ENCODE measurements around the gene SERTAD1.

Gene SERTAD1, protein sequence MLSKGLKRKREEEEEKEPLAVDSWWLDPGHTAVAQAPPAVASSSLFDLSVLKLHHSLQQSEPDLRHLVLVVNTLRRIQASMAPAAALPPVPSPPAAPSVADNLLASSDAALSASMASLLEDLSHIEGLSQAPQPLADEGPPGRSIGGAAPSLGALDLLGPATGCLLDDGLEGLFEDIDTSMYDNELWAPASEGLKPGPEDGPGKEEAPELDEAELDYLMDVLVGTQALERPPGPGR

DNA sequence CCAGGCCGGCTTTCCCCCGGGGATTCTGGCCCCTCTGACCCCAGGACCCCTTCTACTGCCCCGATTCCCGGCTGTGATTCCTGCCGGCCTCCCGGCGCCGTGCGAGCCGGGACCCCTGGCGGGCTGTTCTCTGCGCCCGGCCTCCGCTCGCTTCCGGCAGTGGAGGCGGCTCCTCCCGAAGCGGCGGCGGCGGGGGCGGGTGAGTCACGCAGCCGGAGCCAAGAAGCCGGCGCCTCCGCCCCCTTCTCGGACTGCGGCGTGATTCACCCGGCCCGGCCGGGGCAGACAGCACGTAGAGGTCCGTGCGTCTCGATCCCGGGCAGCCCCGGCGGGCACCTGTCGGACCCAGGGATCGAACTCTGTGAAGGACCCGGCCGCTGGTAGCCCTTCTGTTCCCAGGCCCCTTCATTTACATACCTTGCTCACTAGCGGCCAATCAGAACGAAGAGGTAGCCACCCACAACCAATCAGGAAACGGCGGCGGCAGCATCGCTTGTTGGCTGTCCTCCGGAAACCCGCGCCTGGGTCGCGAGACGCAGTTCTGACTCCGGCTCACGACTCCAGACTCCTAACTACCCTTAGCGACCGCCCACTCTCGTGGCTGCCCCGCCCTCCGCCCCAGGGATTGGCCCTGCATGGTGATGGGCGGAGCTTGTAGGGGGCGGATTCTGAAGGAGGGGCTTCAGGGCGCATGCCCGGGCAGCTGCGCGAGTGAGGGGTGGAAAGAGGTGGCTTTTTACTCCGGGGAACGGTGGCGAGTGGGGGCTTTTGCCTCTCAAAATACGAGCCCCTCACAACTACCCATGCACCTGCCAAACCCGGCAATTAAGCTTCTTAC, at the start of gene SERTAD1:
SERTAD1 (minus strand) TSS at position 543 of the 838 bp plus-strand sequence. CDS start 2,446 bp downstream, outside the sequence.
- Histone ChIP-seq H3K27me3 (ENCODE audit: control insufficient read depth, low read length) (no peaks in the 10 kb centered on the region), H3K4me2 (ENCODE audit: low read length) (peak within 1 kb of the TSS; percentile 100), H3K4me3 (ENCODE audit: low read length) (peak within 1 kb of the TSS; percentile 99), H4K20me1 (ENCODE audit: control insufficient read depth, insufficient read depth, low read depth, low read length) (no peaks in the 10 kb centered on the region), H3K79me2 (ENCODE audit: control insufficient read depth, low read length) (peaks cover 13% of the 10 kb centered on the region), H3K9me3 (ENCODE audit: control insufficient read depth, insufficient read depth, low read length) (no peaks in the 10 kb centered on the region), H3K4me1 (ENCODE audit: control insufficient read depth, low read length) (peaks cover 29% of the 10 kb centered on the region), H3K9me2 (replicated peaks; ENCODE audit: control insufficient read depth, low read length) (no peaks in the 10 kb centered on the region), H3K27ac (ENCODE audit: low read depth, low read length) (peak within 1 kb of the TSS; percentile 71), H3F3A (ENCODE audit: control insufficient read depth, insufficient read depth) (peaks cover 6% of the 10 kb centered on the region), H3K36me3 (ENCODE audit: control insufficient read depth, low read length) (peaks cover 12% of the 10 kb centered on the region)
- TF ChIP-seq, protein P1, sequence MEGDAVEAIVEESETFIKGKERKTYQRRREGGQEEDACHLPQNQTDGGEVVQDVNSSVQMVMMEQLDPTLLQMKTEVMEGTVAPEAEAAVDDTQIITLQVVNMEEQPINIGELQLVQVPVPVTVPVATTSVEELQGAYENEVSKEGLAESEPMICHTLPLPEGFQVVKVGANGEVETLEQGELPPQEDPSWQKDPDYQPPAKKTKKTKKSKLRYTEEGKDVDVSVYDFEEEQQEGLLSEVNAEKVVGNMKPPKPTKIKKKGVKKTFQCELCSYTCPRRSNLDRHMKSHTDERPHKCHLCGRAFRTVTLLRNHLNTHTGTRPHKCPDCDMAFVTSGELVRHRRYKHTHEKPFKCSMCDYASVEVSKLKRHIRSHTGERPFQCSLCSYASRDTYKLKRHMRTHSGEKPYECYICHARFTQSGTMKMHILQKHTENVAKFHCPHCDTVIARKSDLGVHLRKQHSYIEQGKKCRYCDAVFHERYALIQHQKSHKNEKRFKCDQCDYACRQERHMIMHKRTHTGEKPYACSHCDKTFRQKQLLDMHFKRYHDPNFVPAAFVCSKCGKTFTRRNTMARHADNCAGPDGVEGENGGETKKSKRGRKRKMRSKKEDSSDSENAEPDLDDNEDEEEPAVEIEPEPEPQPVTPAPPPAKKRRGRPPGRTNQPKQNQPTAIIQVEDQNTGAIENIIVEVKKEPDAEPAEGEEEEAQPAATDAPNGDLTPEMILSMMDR (IDR thresholded peaks at IDR 0.05; ENCODE audit: low read depth, low read length, poor library complexity, severe bottlenecking) = peak; percentile 86
- no peak for TF ChIP-seq EZH2phosphoT487 (IDR thresholded peaks at IDR 0.05; ENCODE audit: borderline replicate concordance, low read length)

DNA sequence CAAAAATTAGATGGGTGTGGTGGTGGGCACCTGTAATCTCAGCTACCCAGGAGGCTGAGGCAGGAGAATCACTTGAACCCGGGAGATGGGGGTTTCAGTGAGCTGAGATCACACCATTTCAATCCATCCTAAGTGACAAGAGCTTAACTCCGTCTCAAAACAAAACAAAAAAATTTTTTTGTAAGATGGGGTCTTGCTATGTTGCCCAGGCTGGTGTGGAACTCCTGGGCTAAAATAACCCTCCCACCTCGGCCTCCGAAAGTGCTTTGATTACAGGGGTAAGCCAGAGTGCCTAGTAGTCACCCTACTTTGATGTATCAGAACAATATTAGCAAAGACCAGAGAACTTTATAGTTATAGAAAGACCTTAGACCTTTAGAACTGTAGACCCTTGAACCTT, 48.9 kb upstream of the SERTAD1 start:
- Histone ChIP-seq H3K4me3 (ENCODE audit: low read length) (no peak overlapping the region), H3K4me1 (ENCODE audit: control insufficient read depth, low read length) (no peaks in the 10 kb centered on the region), H3K4me2 (ENCODE audit: low read length) (no peak overlapping the region), H3K79me2 (ENCODE audit: control insufficient read depth, low read length) (no peaks in the 10 kb centered on the region), H3F3A (ENCODE audit: control insufficient read depth, insufficient read depth) (no peaks in the 10 kb centered on the region), H3K9me3 (ENCODE audit: control insufficient read depth, insufficient read depth, low read length) (no peaks in the 10 kb centered on the region), H3K27me3 (ENCODE audit: control insufficient read depth, low read length) (no peaks in the 10 kb centered on the region), H3K27ac (ENCODE audit: low read depth, low read length) (no peak overlapping the region), H4K20me1 (ENCODE audit: control insufficient read depth, insufficient read depth, low read depth, low read length) (no peaks in the 10 kb centered on the region), H3K36me3 (ENCODE audit: control insufficient read depth, low read length) (no peaks in the 10 kb centered on the region), H3K9me2 (replicated peaks; ENCODE audit: control insufficient read depth, low read length) (no peaks in the 10 kb centered on the region)
- TF ChIP-seq EZH2phosphoT487 (IDR thresholded peaks at IDR 0.05; ENCODE audit: borderline replicate concordance, low read length) = no peak
- TF ChIP-seq, protein P1 (IDR thresholded peaks at IDR 0.05; ENCODE audit: low read depth, low read length, poor library complexity, severe bottlenecking) = no peak

DNA sequence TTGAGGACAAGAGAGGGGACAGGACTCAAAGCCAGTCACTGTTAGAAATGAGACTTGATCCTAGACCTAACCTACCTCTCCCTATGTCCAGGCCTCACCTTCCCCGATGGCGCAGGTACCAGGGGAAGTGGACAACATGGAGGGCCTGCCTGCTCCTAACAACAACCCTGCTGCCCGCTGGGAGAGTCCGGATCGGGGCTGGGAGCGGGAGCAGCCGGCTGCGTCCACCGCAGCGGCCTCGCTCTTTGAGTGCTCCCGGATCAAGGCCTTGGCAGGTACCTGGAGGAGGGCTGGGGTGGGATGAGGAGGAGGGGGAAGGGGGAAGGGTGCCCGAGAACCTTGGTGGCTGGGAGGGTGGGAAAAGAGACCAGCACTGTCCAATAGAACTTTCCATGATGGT, 46.7 kb upstream of the SERTAD1 start:
- H3K4me1 ChIP-seq (ENCODE audit: control insufficient read depth, low read length) = no peaks in the 10 kb centered on the region
- no peaks in the 10 kb centered on the region for H3K79me2 ChIP-seq (ENCODE audit: control insufficient read depth, low read length)
- no peaks in the 10 kb centered on the region for H3F3A ChIP-seq (ENCODE audit: control insufficient read depth, insufficient read depth)
- H3K9me2 ChIP-seq (replicated peaks; ENCODE audit: control insufficient read depth, low read length) = no peaks in the 10 kb centered on the region
- no peaks in the 10 kb centered on the region for H3K9me3 ChIP-seq (ENCODE audit: control insufficient read depth, insufficient read depth, low read length)
- TF ChIP-seq, protein P1 (IDR thresholded peaks at IDR 0.05; ENCODE audit: low read depth, low read length, poor library complexity, severe bottlenecking) = no peak
- TF ChIP-seq EZH2phosphoT487 (IDR thresholded peaks at IDR 0.05; ENCODE audit: borderline replicate concordance, low read length) = no peak
- no peak overlapping the region for H3K4me2 ChIP-seq (ENCODE audit: low read length)
- no peaks in the 10 kb centered on the region for H3K36me3 ChIP-seq (ENCODE audit: control insufficient read depth, low read length)
- H3K4me3 ChIP-seq (ENCODE audit: low read length) = no peak overlapping the region
- H4K20me1 ChIP-seq (ENCODE audit: control insufficient read depth, insufficient read depth, low read depth, low read length) = no peaks in the 10 kb centered on the region
- no peak overlapping the region for H3K27ac ChIP-seq (ENCODE audit: low read depth, low read length)
- H3K27me3 ChIP-seq (ENCODE audit: control insufficient read depth, low read length) = peaks cover 2% of the 10 kb centered on the region; the same call in 1 of the 2 replicates

All from DOHH2 (cell line).